Measurements from ENCODE around the gene RPS4Y2. TPM values are rescaled to one million over a fixed set of nuclear protein-coding genes. Genes with fewer than 3 reads are reported as not detected.

RPS4Y2 gene
- total RNA-seq (2021) (not detected in 3 replicates), Bru-seq, nascent RNA (not detected)
- long read RNA-seq, experiment 1: 0 reads
- long read RNA-seq, experiment 2: 0 reads
- long read RNA-seq, experiment 3: 0 reads

DNA sequence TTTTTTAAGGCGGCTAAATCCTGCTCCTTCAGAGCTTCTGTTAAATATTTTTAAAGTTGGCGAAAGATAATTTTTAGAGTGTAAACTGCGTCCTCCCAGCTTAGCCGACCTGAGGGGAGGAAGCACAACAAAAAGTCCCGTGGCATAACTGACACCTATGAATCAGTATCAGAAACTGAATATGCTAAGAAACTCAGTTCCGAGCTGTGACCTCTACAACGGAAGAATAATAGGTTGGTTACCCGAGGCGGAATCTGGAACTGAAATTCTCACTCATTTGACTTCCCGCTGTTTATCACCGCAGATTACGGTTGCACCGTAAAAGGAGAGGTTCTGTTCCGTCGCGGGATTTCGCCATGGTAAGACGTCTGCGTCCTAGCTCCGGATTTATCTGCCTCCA lies at the start of gene RPS4Y2:
Gene RPS4Y2 (plus strand): TSS at position 301 of the 400 bp plus-strand sequence. CDS start 56 bp downstream, at position 357.
- Mint-ChIP-seq H3K9me3 (peaks cover 42% of the 10 kb centered on the region), H3K27me3 (ENCODE audit: low read depth) (peaks cover 3% of the 10 kb centered on the region; the same call in 1 of the 2 replicates), H3K27ac (no peak within 1 kb of the TSS), H3K36me3 (peaks cover 26% of the 10 kb centered on the region), H3K4me1 (no peaks in the 10 kb centered on the region), H3K4me3 (no peak within 1 kb of the TSS)
- ChIA-PET CTCF (no interaction called here), POLR2A (no interaction called here)
- no peak for TF ChIP-seq GTF2I (CRISPR knock-in tag; conservative IDR thresholded peaks at IDR 0.05)
- TF ChIP-seq RELA (CRISPR knock-in tag; IDR thresholded peaks at IDR 0.05; ENCODE audit: borderline replicate concordance): no peak
- no peak for TF ChIP-seq ZNF138 (CRISPR knock-in tag; conservative IDR thresholded peaks at IDR 0.05)
- no peak for TF ChIP-seq ATF3 (CRISPR knock-in tag; conservative IDR thresholded peaks at IDR 0.05)
- TF ChIP-seq ZNF219 (CRISPR knock-in tag; IDR thresholded peaks at IDR 0.05; ENCODE audit: borderline replicate concordance): no peak
- TF ChIP-seq FOXK1 (CRISPR knock-in tag; IDR thresholded peaks at IDR 0.05): no peak
- ATAC-seq (no peak), DNase-seq (ENCODE audit: low spot score) (no peak)

DNA sequence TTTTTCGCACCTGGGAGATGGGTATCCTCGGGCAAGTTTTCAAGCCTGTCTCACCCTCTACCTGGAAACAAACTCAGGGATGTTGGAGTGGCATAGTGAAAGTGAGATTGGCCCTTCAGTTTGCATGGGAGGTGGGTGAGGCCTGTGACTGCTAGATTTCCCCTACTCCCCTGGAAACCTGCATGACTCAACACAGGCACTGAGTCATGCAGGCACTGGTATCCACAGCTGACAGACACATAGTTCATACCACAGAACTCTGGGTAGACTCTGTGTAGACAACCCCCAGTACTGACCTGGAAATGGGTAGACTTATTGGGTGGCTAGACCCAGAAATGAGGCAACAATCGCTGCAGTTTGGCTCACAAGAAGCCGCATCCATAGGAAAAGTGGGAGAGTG lies 41.5 kb upstream of the RPS4Y2 start:
- H3K4me1 Mint-ChIP-seq: no peaks in the 10 kb centered on the region
- H3K27ac Mint-ChIP-seq: no peak overlapping the region
- peaks cover 57% of the 10 kb centered on the region for H3K9me3 Mint-ChIP-seq
- peaks cover 36% of the 10 kb centered on the region for H3K36me3 Mint-ChIP-seq
- no peak for TF ChIP-seq HMGXB4 (CRISPR knock-in tag; IDR thresholded peaks at IDR 0.05)
- H3K4me3 Mint-ChIP-seq: no peak overlapping the region
- ChIA-PET CTCF (no interaction called here), POLR2A (no interaction called here)
- no peaks in the 10 kb centered on the region for H3K27me3 Mint-ChIP-seq (ENCODE audit: low read depth)
- no peak for ATAC-seq
- no peak for DNase-seq (ENCODE audit: low spot score)

DNA sequence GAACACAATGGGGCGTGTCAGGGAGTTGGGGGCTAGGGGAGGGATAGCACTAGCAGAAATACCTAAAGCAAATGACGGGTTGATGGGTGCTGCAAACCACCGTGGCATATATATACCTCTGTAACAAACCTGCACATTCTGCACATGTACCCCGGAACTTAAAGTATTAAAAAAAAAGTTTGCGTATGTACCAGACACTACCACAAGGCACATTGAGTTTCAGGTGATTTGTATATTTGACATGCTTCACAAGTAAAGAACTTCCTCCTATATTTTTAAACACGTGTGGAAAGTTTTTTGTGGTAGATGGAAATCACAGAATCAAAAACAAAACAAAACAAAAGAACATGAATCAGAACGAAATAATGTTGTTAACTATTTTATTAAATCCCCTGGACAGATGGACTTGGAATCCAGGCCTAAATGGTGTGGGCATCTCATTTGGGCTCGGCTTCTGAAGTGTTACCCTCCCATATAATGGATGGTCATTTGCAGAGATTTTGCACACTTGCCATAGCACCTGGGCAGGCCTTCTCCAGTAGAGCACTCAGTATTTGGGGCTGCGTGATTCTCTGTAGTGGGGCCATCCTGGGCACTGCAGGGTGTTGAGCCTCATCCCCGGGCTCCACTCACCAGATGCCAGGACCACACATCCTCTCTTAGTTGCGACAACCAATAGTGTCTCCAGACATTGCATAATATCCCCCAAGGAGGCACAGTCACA lies 29.6 kb upstream of the RPS4Y2 start:
- Mint-ChIP-seq H3K27ac (no peak overlapping the region), H3K4me1 (no peaks in the 10 kb centered on the region), H3K9me3 (peaks cover 34% of the 10 kb centered on the region), H3K36me3 (peaks cover 27% of the 10 kb centered on the region), H3K27me3 (ENCODE audit: low read depth) (no peaks in the 10 kb centered on the region), H3K4me3 (no peak overlapping the region)
- CTCF ChIA-PET: interaction anchor here (0.7 kb wide), 1 partner anchor 138 kb away, joined by 3 read pairs; no protein-coding TSS in a partner anchor
- POLR2A ChIA-PET: no interaction called here
- no peak for ATAC-seq
- no peak for DNase-seq (ENCODE audit: low spot score)
- TF ChIP-seq HMGA2 (CRISPR knock-in tag; IDR thresholded peaks at IDR 0.05) (no peak), CREM (CRISPR knock-in tag; IDR thresholded peaks at IDR 0.05) (no peak), EMX1 (CRISPR knock-in tag; IDR thresholded peaks at IDR 0.05) (no peak), TEAD1 (CRISPR knock-in tag; IDR thresholded peaks at IDR 0.05) (no peak), USF1 (CRISPR knock-in tag; IDR thresholded peaks at IDR 0.05) (no peak), FOXP4 (CRISPR knock-in tag; IDR thresholded peaks at IDR 0.05) (no peak), MYBL2 (CRISPR knock-in tag; IDR thresholded peaks at IDR 0.05) (no peak), JAZF1 (CRISPR knock-in tag; IDR thresholded peaks at IDR 0.05) (no peak), HMGXB4 (CRISPR knock-in tag; IDR thresholded peaks at IDR 0.05) (no peak), ZNF138 (CRISPR knock-in tag; conservative IDR thresholded peaks at IDR 0.05) (no peak)
- TF ChIP-seq, protein P1, sequence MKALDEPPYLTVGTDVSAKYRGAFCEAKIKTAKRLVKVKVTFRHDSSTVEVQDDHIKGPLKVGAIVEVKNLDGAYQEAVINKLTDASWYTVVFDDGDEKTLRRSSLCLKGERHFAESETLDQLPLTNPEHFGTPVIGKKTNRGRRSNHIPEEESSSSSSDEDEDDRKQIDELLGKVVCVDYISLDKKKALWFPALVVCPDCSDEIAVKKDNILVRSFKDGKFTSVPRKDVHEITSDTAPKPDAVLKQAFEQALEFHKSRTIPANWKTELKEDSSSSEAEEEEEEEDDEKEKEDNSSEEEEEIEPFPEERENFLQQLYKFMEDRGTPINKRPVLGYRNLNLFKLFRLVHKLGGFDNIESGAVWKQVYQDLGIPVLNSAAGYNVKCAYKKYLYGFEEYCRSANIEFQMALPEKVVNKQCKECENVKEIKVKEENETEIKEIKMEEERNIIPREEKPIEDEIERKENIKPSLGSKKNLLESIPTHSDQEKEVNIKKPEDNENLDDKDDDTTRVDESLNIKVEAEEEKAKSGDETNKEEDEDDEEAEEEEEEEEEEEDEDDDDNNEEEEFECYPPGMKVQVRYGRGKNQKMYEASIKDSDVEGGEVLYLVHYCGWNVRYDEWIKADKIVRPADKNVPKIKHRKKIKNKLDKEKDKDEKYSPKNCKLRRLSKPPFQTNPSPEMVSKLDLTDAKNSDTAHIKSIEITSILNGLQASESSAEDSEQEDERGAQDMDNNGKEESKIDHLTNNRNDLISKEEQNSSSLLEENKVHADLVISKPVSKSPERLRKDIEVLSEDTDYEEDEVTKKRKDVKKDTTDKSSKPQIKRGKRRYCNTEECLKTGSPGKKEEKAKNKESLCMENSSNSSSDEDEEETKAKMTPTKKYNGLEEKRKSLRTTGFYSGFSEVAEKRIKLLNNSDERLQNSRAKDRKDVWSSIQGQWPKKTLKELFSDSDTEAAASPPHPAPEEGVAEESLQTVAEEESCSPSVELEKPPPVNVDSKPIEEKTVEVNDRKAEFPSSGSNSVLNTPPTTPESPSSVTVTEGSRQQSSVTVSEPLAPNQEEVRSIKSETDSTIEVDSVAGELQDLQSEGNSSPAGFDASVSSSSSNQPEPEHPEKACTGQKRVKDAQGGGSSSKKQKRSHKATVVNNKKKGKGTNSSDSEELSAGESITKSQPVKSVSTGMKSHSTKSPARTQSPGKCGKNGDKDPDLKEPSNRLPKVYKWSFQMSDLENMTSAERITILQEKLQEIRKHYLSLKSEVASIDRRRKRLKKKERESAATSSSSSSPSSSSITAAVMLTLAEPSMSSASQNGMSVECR (CRISPR knock-in tag; IDR thresholded peaks at IDR 0.05; ENCODE audit: borderline replicate concordance): no peak
- TF ChIP-seq, protein P2, sequence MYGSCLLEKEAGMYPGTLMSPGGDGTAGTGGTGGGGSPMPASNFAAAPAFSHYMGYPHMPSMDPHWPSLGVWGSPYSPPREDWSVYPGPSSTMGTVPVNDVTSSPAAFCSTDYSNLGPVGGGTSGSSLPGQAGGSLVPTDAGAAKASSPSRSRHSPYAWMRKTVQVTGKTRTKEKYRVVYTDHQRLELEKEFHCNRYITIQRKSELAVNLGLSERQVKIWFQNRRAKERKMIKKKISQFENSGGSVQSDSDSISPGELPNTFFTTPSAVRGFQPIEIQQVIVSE (CRISPR knock-in tag; IDR thresholded peaks at IDR 0.05; ENCODE audit: borderline replicate concordance): no peak
